Glomerular endothelial cell (primary cell): ENCODE results near the gene PTPRD. TPM values are rescaled to one million over a fixed set of nuclear protein-coding genes. Genes with fewer than 3 reads are reported as not detected.

Source experiments
- DNase-seq: peaks from one replicate; pipeline ENCODE4 v3.0.0-alpha.2; 2011; ENCODE audit warnings: low read depth, low spot score; ENCODE audit errors: extremely low read depth
- total RNA-seq: library from RNA; depleted of rRNA; stranded (reverse); fragments of >200 nt; gene quantifications from 2 replicates; pipeline ENCODE4 v1.2.3, GENCODE V29; 2015

PTPRD gene
- total RNA-seq, 1 donor from 2014 or later, result 4.1 TPM

GRCh38 chr9:8683496-8683895 lies 1929.3 kb downstream of the PTPRD start:
- DNase-seq, result no peak

- no peak for DNase-seq
These were observed 1932.1 kb downstream of the PTPRD start for GRCh38 chr9:8680658-8681057.

- no peak for DNase-seq
These were observed 1932.6 kb downstream of the PTPRD start for GRCh38 chr9:8680157-8680556.

DNA sequence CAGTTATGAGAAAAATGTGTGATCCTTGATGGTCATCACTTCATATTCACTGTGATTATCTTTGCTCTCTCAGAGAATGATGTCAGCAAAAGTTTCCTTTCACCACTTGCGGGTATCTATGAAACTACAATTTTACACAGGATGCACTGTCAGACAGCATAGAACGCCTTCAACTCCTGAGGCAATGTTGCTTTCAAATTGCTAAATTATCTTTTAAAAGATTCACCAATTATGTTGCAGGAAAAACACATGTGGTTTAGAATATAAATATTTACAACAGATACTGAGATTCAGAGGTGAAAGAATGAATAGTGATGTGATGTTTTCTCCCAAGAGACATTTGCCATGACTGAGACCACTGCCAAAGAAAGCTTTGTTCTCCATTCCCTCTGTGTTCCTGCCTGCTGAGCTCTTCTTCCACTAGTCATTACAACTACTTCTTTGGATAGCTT lies 1933.4 kb downstream of the PTPRD start:
- DNase-seq, result no peak

GRCh38 chr9:8677741-8678140 lies 1935.1 kb downstream of the PTPRD start:
- DNase-seq, result no peak

DNA sequence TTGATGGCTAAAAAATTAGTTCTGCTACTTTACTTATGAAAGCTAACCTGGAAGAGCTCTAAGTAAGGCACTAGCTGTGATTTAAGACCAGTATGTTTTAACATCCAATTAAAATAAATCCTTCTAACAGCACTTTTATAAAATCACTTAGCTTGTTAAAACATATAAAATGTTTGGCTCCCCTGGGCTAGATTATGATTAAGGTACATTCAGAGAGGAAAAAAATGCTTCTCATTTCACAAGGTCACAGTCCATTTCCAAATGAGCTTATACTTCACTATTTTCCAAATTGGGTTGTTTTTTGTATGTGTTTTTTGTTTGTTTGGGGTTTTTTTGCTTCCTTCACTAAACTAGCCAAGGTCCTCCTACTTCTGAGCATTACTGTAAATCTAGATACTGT lies 1938.3 kb downstream of the PTPRD start:
- DNase-seq, result no peak

DNA sequence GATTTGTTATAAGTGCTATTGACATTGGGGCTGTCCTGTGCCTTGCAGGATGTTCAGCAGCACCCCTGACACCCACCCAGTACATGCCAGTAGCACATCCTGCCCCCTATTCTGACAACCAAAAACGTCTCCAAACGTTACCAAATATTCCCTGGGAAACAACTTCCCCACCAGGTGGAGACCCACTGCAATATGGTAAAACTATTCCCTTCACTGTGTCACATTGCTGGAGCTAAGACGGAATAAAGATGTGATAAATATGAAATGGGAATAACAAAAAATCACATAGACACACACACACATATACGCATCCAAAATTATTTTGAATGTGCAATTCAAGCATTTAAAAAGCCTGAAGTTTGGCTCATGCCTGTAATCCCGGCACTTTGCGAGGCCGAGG lies 1939.0 kb downstream of the PTPRD start:
- DNase-seq, result no peak

DNA sequence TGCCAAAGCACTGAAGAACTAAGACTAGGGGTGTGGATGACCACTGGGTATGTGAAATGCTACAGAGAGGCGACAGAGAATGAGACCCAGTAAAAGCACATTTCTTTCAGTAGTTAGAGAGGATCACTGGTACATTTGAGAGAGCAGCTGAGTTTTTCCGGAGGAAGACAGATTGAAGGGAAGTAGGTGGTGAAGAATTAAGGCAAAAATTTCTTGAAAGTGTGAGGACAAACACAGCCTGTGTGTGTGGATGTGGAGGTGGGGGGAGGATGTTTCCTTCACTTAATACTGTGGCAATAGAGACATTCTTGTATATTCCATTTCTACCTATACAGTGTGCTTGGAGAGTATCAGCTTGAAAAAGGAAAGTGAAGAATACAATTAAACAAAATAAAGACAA lies 1942.1 kb downstream of the PTPRD start:
- no peak for DNase-seq

- DNase-seq, result no peak
These were observed 1944.1 kb downstream of the PTPRD start for GRCh38 chr9:8668751-8669150.

GRCh38 chr9:8668231-8668630 lies 1944.6 kb downstream of the PTPRD start:
- no peak for DNase-seq

DNA sequence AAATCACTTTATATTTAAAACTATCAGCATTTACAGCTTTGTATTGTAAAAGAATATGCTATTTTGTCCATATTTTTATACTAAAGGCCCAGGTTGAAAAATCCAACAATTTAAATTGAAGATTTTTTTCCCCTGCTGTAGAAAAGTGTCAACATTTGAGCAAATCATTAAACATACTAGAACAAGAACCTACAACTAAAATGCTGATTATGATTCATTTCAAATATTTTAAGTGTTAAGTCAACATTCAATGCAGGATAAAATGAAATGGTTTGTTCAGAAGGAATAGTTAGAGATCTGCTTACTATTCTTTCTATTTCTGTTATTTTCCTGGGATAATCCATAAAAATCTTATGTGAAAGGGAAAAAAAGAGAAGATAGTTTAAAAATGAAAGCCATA lies 1946.7 kb downstream of the PTPRD start:
- no peak for DNase-seq

- no peak for DNase-seq
These were observed 1952.4 kb downstream of the PTPRD start for GRCh38 chr9:8660383-8660782.

DNA sequence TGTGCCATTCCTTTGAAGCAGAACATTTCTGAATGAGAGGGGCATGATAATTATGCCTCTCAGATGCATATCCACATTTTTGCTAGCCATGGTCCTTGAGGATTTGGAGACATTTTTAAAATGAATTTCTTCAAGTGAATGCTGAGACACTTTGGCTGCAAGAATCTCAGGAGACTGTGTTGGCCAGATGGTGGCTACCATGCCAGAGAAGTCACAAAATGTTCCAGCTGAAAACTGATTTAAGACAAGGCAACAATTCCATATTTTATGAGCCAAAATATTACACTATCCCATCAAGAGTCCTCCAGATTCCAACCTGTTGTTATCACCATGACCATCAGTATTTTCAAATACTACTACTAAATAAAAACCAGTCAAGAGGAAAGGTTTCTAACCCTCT lies 1953.7 kb downstream of the PTPRD start:
- no peak for DNase-seq

- DNase-seq, result no peak
These were observed 1957.7 kb downstream of the PTPRD start for GRCh38 chr9:8655071-8655470.

DNA sequence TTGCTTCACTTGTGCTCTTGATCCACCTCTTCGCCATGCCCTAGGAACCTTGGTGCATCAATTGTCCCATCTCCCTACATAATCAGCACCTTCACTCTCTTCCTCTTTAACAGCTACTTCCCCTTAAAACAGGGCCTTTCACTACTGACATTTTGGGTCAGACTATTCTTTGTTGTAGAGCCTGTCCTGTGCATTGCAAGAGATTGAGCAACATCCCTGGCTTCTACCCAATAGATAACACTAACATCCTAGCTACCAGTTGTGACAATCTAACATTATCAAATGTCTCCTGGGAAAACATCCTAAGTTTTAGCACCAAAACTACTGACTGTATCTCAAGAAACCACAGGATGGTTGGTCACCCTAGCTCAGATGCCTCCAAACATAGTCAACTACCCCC lies 1958.9 kb downstream of the PTPRD start:
- no peak for DNase-seq

GRCh38 chr9:8653111-8653510 lies 1959.7 kb downstream of the PTPRD start:
- no peak for DNase-seq

DNA sequence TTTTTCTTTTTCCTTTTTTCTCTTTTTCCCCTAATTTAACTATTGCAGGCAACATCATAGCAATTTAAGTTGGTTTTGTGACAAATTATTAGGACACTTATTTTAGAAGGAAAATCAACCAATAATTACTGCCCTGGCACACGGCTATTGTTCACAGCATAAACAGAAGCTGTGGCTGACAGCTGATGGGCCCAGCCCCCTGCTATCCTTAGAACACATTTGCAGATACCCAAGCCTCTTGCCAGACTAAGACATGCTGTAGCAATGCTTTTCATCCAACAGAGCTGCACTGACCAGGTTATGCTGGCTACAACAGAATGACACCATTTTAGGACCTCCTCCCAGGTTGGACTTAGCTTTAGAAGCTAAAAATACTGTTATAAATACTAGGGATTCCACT lies 1960.5 kb downstream of the PTPRD start:
- DNase-seq, result no peak

- no peak for DNase-seq
These were observed 1961.0 kb downstream of the PTPRD start for GRCh38 chr9:8651846-8652215.

GRCh38 chr9:8651070-8651845 lies 1961.5 kb downstream of the PTPRD start:
- no peak for DNase-seq

- DNase-seq, result no peak
These were observed 1963.0 kb downstream of the PTPRD start for GRCh38 chr9:8649807-8650206.

DNA sequence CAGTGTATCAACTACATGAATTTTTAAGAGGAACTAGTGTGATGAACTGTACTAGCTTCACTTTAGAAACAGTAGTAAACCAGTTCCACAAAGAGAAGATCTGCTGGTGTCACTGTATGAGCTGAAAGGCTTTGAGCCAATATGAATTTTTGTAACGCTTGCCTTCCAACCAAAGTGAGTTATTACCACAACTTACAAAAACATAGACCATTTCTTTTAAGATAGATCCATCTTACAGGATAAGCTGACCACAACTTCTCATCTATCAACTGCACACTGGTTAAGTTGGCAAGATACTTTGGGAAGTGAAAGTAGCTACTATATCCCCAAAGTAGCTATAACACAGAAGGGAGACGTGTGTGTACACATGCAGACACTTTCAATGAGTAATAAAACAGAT lies 1963.6 kb downstream of the PTPRD start:
- DNase-seq, result no peak

DNA sequence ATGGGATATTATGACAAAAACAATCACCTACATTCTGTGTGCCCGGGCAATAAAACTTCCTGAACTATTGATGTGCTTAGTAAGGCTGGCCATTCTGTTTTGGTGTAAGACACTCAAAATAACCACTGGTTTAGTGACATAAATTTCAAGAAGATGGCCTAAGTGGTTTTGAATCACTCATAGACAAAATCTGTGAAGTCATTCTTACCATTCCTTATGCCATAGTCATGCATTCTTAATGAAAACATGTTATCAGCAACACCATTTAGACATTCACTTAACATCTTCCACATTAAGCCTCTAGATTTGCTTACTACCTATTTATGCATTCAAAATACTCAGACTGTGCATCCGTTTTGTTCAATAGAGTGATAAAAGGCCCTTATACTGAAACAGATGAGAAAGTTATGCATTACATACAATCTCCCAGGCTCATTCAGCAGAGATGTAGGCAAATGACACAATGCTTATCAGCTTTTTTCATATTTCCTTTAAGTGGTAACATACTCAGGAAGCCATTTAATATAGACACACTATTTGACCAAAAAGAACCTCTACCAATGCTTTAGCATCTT lies 1964.4 kb downstream of the PTPRD start:
- no peak for DNase-seq

- no peak for DNase-seq
These were observed 1965.0 kb downstream of the PTPRD start for GRCh38 chr9:8647824-8648223.
